Thoracic aorta (tissue), 2 donors: ENCODE data around the gene C4orf51. TPM values are rescaled to one million over a fixed set of nuclear protein-coding genes. Genes with fewer than 3 reads are reported as not detected.
"Not testable (repeated sequence)": the region's sequence is repeated elsewhere in the genome, so short reads cannot be mapped to it uniquely, and the experiment has no call there.

Source experiments
- ATAC-seq: fragments of 150-250 bp; one replicate; pipeline ENCODE4 v1.8.0; 2017; ENCODE audit warnings: low read depth; ENCODE audit not compliant: insufficient number of reproducible peaks, low FRiP score
- DNase-seq: peaks from one replicate; pipeline ENCODE4 v3.0.0-alpha.2; 2020; ENCODE audit warnings: low spot score
- H3K27ac ChIP-seq, 2 donors: fragments of 200-600 bp; sonication (generic); 1 replicate in 1 of 2; 2 replicates in 1 of 2; pipeline ENCODE4 v1.5.1; 2016; ENCODE audit warnings: mild to moderate bottlenecking in 2 of 2, moderate library complexity in 2 of 2
- H3K27me3 ChIP-seq: fragments of 200-600 bp; sonication (generic); replicated peaks from 2 replicates; pipeline ENCODE4 v1.6.0; 2016; ENCODE audit warnings: mild to moderate bottlenecking; ENCODE audit not compliant: insufficient read depth
- H3K36me3 ChIP-seq: fragments of 200-600 bp; sonication (generic); one replicate; pipeline ENCODE4 v1.5.1; 2016
- H3K4me1 ChIP-seq, 2 donors: fragments of 200-600 bp; sonication (generic); 1 replicate in 1 of 2; 2 replicates in 1 of 2; pipeline versions ENCODE4 v1.5.1 to v1.6.0; 2016; ENCODE audit warnings: low read depth in 2 of 2, mild to moderate bottlenecking in 1 of 2; ENCODE audit not compliant: control insufficient read depth in 1 of 2
- H3K4me3 ChIP-seq: fragments of 200-600 bp; sonication (generic); 2 replicates; pipeline ENCODE4 v1.5.1; 2016; ENCODE audit warnings: mild to moderate bottlenecking
- H3K9me3 ChIP-seq: fragments of 200-600 bp; sonication (generic); 2 replicates; pipeline ENCODE4 v1.5.1; 2016
- CTCF ChIP-seq: fragments of 200-600 bp; sonication (generic); IDR thresholded peaks from one replicate; pipeline ENCODE4 v1.5.1; 2019; ENCODE audit warnings: antibody characterized with exemption
- total RNA-seq, 2 donors: library from RNA; depleted of rRNA; stranded (reverse); fragments of >200 nt; gene quantifications; one replicate each; pipeline versions ENCODE4 v1.1.0 to v1.2.3, GENCODE V29; 2016

C4orf51 gene
- total RNA-seq, 2 donors from 2014 or later: not detected

DNA sequence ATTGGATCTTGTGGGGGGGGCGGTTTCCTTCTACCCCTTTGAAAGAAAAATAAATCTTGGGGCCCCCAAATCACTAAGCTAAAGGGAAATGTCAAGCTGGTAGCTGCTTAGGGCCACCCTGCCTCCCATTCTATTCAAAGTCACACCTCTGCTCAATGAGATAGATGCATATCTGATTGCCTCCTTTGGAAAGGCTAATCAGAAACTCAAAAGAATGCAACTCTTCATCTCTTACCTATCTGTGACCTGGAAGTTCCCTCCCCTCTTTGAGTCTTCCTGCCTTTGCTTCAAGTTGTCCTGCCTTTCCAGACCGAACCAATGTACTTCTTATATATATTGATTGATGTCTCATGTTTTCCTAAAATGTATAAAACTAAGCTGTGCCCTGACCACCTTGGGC, 7.0 kb downstream of the C4orf51 start:
- TF ChIP-seq CTCF: no peak
- no peaks in the 10 kb centered on the region for H3K9me3 ChIP-seq
- no peak overlapping the region for H3K4me3 ChIP-seq
- no peak overlapping the region for H3K27ac ChIP-seq
- no peaks in the 10 kb centered on the region for H3K36me3 ChIP-seq
- H3K4me1 ChIP-seq: no peaks in the 10 kb centered on the region
- no peaks in the 10 kb centered on the region for H3K27me3 ChIP-seq
- ATAC-seq (no peak), DNase-seq (no peak)

DNA sequence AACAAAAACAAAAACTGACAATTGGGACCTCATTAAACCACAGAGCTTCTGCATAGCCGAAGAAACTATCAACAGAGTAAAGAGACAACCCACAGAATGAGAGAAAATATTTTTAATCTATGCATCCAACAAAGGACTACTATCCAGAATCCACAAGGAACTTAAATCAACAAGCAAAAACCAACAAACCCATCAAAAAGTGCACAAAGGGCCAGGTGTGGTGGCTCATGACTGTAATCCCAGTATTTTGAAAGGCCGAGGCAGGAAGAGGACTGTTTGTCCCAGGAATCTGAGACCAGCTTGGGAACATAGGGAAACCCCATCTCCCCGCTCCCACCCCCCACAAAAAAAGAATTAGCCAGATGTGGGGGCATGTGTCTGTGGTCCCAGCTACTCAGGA, 10.7 kb downstream of the C4orf51 start:
- TF ChIP-seq CTCF: no peak
- Histone ChIP-seq H3K4me3 (no peak overlapping the region), H3K27me3 (no peaks in the 10 kb centered on the region), H3K4me1 (no peaks in the 10 kb centered on the region), H3K36me3 (no peaks in the 10 kb centered on the region), H3K9me3 (no peaks in the 10 kb centered on the region), H3K27ac (no peak overlapping the region)
- ATAC-seq (no peak), DNase-seq (no peak)

- H3K4me3 ChIP-seq, DNase-seq, H3K9me3 ChIP-seq, H3K36me3 ChIP-seq, ATAC-seq, H3K27ac ChIP-seq, H3K4me1 ChIP-seq, H3K27me3 ChIP-seq: not testable (repeated sequence)
Observed at GRCh38 chr4:145691416-145691815, 11.5 kb downstream of the C4orf51 start.

GRCh38 chr4:145694929-145695328, 15.0 kb downstream of the C4orf51 start:
- Histone ChIP-seq H3K27me3 (no peaks in the 10 kb centered on the region), H3K36me3 (no peaks in the 10 kb centered on the region), H3K27ac (no peak overlapping the region), H3K4me1 (no peaks in the 10 kb centered on the region), H3K4me3 (no peak overlapping the region), H3K9me3 (no peaks in the 10 kb centered on the region)
- ATAC-seq (no peak), DNase-seq (no peak)
- TF ChIP-seq CTCF: no peak

GRCh38 chr4:145697332-145697731, 17.4 kb downstream of the C4orf51 start:
- Histone ChIP-seq H3K9me3 (no peaks in the 10 kb centered on the region), H3K4me3 (no peak overlapping the region), H3K36me3 (no peaks in the 10 kb centered on the region), H3K27me3 (no peaks in the 10 kb centered on the region), H3K27ac (no peak overlapping the region), H3K4me1 (no peaks in the 10 kb centered on the region)
- no peak for DNase-seq
- no peak for TF ChIP-seq CTCF
- ATAC-seq: no peak

DNA sequence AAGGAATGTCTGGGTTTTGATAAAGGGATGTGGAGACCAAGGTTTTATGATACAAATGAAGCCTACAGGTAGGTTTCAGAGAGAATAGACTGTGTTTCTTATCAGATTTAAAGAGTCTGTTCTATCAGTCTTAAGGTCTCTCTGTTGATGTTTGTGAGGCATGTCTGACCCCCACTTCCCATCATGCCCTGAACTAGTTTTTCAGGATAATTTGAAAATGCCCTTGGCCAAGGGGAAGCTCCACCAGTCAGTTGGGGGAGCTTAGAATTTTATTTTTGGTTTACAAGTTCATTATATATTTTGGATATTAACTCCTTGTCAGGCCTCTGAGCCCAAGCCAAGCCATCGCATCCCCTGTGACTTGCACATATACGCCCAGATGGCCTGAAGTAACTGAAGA, 18.6 kb downstream of the C4orf51 start:
- H3K27me3 ChIP-seq: no peaks in the 10 kb centered on the region
- no peak overlapping the region for H3K27ac ChIP-seq
- H3K4me1 ChIP-seq: no peaks in the 10 kb centered on the region
- no peaks in the 10 kb centered on the region for H3K9me3 ChIP-seq
- TF ChIP-seq CTCF: no peak
- ATAC-seq (no peak), DNase-seq (no peak)
- no peaks in the 10 kb centered on the region for H3K36me3 ChIP-seq
- H3K4me3 ChIP-seq: no peak overlapping the region
